ENCODE results near the gene DCC. TPM values are rescaled to one million over a fixed set of nuclear protein-coding genes. Genes with fewer than 3 reads are reported as not detected.

DCC gene
- total and polyA plus RNA-seq, 11 donors = 0.02 TPM; not detected in 10

DNA sequence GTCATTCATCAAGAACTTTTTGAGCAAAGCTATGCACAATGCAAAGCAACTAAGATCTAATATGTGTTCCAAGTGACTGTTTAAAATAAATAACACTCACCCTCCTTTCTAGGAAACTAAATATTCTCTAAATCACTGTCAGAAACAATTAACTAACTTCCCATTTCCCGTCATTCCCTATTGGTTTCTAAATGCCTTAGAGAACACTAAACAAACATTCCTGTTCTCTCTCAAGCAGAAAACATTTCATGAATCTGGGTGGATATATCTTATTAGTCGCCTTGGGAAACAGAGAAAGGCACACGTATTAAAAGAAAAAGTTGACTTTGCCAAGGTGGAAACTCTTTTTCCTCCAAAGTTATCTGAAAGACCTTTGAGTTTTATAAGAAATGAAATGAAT, 1149.3 kb downstream of the DCC start:
- no peak for DNase-seq
- 43 to 45% (median 45%) methylated on average over 3 of the region's 3 CpGs for WGBS, 4 donors
- H3K27ac ChIP-seq = no peak overlapping the region
- intact Hi-C loops (cut with DNase I) = no loop called here
- no peaks in the 10 kb centered on the region for H3K36me3 ChIP-seq
- H3K9me3 ChIP-seq = peaks cover 0 to 8% (median 0%) of the 10 kb centered on the region in 12 donors
- H3K4me3 ChIP-seq = no peak overlapping the region
- ATAC-seq = no peak
- TF ChIP-seq POLR2A (IDR thresholded peaks at IDR 0.05) = no peak
- TF ChIP-seq, protein P1, sequence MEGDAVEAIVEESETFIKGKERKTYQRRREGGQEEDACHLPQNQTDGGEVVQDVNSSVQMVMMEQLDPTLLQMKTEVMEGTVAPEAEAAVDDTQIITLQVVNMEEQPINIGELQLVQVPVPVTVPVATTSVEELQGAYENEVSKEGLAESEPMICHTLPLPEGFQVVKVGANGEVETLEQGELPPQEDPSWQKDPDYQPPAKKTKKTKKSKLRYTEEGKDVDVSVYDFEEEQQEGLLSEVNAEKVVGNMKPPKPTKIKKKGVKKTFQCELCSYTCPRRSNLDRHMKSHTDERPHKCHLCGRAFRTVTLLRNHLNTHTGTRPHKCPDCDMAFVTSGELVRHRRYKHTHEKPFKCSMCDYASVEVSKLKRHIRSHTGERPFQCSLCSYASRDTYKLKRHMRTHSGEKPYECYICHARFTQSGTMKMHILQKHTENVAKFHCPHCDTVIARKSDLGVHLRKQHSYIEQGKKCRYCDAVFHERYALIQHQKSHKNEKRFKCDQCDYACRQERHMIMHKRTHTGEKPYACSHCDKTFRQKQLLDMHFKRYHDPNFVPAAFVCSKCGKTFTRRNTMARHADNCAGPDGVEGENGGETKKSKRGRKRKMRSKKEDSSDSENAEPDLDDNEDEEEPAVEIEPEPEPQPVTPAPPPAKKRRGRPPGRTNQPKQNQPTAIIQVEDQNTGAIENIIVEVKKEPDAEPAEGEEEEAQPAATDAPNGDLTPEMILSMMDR (IDR thresholded peaks at IDR 0.05) = no peak
- H3K27me3 ChIP-seq = no peaks in the 10 kb centered on the region
- H3K4me1 ChIP-seq = peaks cover 0 to 12% (median 0%) of the 10 kb centered on the region in 12 donors

DNA sequence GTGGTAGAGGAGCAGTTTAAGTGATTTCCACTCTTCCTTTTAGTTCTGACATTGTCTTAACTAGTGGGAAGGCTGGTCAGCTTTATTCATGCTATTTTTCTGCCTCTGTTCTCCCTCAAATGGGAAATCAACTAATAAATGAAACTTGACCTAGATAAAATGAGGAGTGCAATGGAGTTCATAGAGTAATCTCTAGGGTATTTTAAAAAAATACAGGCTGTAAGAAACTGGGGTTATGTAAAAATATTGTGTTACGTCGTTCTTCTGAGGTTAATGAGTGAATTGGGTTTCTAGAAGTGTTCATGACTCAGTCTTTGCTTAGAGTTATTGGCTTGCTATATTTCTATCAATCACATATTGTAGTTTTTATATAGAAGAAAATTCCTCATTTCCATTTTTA, 1150.0 kb downstream of the DCC start:
- intact Hi-C loops (cut with DNase I) = loop anchor here in 1 of 10 donors (10.0 kb wide), 1 partner anchor 65 kb away; no protein-coding TSS in a partner anchor

DNA sequence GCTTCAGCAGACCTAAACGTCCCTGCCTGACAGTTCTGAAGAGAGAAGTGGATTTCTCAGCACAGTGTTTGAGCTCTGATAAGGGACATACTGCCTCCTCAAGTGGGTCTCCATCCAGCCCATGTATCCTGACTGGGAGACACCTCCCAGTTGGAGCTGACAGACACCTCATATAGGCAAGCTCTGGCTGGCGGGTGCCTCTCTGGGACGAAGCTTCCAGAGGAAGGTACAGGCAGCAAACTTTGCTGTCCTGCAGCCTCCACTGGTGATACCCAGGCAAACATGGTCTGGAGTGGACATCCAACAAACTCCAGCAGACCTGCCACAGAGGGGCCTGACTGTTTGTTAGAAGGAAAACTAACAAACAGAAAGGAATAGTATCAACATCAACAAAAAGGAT, 1156.0 kb downstream of the DCC start:
- 52 to 64% (median 63%) methylated on average over 3 of the region's 3 CpGs for WGBS, 4 donors
- Histone ChIP-seq H3K4me3 (no peak overlapping the region), H3K4me1 (no peaks in the 10 kb centered on the region), H3K27me3 (no peaks in the 10 kb centered on the region), H3K27ac (no peak overlapping the region), H3K36me3 (no peaks in the 10 kb centered on the region), H3K9me3 (peaks cover 0 to 7% (median 0%) of the 10 kb centered on the region in 12 donors)
- intact Hi-C loops (cut with DNase I) = loop anchor here in 1 of 10 donors (10.0 kb wide), 1 partner anchor 59 kb away; no protein-coding TSS in a partner anchor
- DNase-seq (no peak), ATAC-seq (no peak)
- TF ChIP-seq, protein P1 (IDR thresholded peaks at IDR 0.05) = no peak
- TF ChIP-seq POLR2A (IDR thresholded peaks at IDR 0.05) = no peak

More for the DNA sequence above, 1150.0 kb downstream of the DCC start:
- no peaks in the 10 kb centered on the region for H3K27me3 ChIP-seq
- peaks cover 0 to 12% (median 0%) of the 10 kb centered on the region in 12 donors for H3K4me1 ChIP-seq
- H3K4me3 ChIP-seq = no peak overlapping the region
- DNase-seq (no peak), ATAC-seq (peak in 1 of 4 donors; percentile 20)
- TF ChIP-seq, protein P1 (IDR thresholded peaks at IDR 0.05) = no peak
- TF ChIP-seq POLR2A (IDR thresholded peaks at IDR 0.05) = no peak
- peaks cover 0 to 8% (median 0%) of the 10 kb centered on the region in 12 donors for H3K9me3 ChIP-seq
- WGBS, 4 donors = 63 to 72% (median 70%) methylated on average over 2 of the region's 2 CpGs
- no peak overlapping the region for H3K27ac ChIP-seq
- no peaks in the 10 kb centered on the region for H3K36me3 ChIP-seq

DNA sequence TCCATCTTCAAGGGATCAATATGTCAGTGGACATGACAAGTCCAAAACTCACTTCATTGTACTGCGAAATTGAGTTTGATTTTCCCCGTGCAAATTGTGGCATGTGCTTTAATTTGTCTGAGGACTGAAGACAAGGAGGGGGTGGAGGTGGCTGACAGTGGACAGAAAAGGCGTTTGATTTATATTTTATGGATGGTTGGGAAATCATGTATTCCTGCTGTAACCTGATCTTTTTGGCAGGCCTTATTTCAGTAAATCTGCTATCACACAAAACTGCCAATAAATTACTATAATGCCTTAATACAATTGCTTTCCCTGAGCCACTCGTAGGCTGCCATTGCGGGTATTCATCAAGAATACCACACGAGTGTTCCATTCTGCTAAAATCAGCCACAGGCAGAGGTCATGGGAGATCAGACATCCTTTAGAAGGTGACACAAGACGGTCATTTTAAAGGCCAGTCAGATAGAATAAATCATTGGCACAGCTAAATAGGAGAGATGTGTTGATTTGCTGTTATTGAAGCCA, 1164.0 kb downstream of the DCC start:
- H3K4me1 ChIP-seq = no peaks in the 10 kb centered on the region
- no peak for TF ChIP-seq POLR2A (IDR thresholded peaks at IDR 0.05)
- TF ChIP-seq, protein P1 (IDR thresholded peaks at IDR 0.05) = no peak
- H3K4me3 ChIP-seq = no peak overlapping the region
- no peaks in the 10 kb centered on the region for H3K9me3 ChIP-seq
- no peak for DNase-seq
- no peaks in the 10 kb centered on the region for H3K27me3 ChIP-seq
- 81 to 90% (median 87%) methylated on average over 7 of the region's 7 CpGs for WGBS, 4 donors
- ATAC-seq = no peak
- H3K36me3 ChIP-seq = no peaks in the 10 kb centered on the region
- intact Hi-C loops (cut with DNase I) = no loop called here
- no peak overlapping the region for H3K27ac ChIP-seq
